Ishikawa (cell line): Measurements from ENCODE around the gene PLEKHN1.

Experiments
- CEBPB ChIP-seq: IDR thresholded peaks from 2 replicates; pipeline ENCODE4 v1.6.1; 2012
- CREB1 ChIP-seq: IDR thresholded peaks from 2 replicates; pipeline ENCODE4 v1.6.1; 2012; ENCODE audit warnings: low read depth
- EGR1 ChIP-seq: IDR thresholded peaks from 2 replicates; pipeline ENCODE4 v1.6.1; 2012
- EP300 ChIP-seq: IDR thresholded peaks from 2 replicates; pipeline ENCODE4 v1.6.1; 2012; ENCODE audit warnings: borderline replicate concordance
- FOXM1 ChIP-seq: IDR thresholded peaks from 2 replicates; pipeline ENCODE4 v1.6.1; 2012; ENCODE audit warnings: low read depth, borderline replicate concordance
- MAX ChIP-seq: IDR thresholded peaks from 2 replicates; pipeline ENCODE4 v1.6.1; 2012
- NFIC ChIP-seq: IDR thresholded peaks from 2 replicates; pipeline ENCODE4 v1.6.1; 2012
- RAD21 ChIP-seq: IDR thresholded peaks from 2 replicates; pipeline ENCODE4 v1.6.1; 2012; ENCODE audit warnings: low read depth
- TAF1 ChIP-seq: IDR thresholded peaks from 2 replicates; pipeline ENCODE4 v1.6.1; 2012; ENCODE audit warnings: low read depth, mild to moderate bottlenecking
- TCF12 ChIP-seq: IDR thresholded peaks from 2 replicates; pipeline ENCODE4 v1.6.1; 2012; ENCODE audit warnings: low read depth
- TEAD4 ChIP-seq: IDR thresholded peaks from 2 replicates; pipeline ENCODE4 v1.6.1; 2012
- USF1 ChIP-seq: IDR thresholded peaks from 2 replicates; pipeline ENCODE4 v1.6.1; 2012
- YY1 ChIP-seq: IDR thresholded peaks from 2 replicates; pipeline ENCODE4 v1.6.1; 2012; ENCODE audit warnings: low read depth
- ZBTB7A ChIP-seq: IDR thresholded peaks from 2 replicates; pipeline ENCODE4 v1.6.1; 2012; ENCODE audit warnings: low read depth
- TF ChIP-seq, protein P1 (sequence below): IDR thresholded peaks from 2 replicates; pipeline ENCODE4 v1.6.1; 2012; ENCODE audit warnings: low read depth, mild to moderate bottlenecking

Gene PLEKHN1

DNA sequence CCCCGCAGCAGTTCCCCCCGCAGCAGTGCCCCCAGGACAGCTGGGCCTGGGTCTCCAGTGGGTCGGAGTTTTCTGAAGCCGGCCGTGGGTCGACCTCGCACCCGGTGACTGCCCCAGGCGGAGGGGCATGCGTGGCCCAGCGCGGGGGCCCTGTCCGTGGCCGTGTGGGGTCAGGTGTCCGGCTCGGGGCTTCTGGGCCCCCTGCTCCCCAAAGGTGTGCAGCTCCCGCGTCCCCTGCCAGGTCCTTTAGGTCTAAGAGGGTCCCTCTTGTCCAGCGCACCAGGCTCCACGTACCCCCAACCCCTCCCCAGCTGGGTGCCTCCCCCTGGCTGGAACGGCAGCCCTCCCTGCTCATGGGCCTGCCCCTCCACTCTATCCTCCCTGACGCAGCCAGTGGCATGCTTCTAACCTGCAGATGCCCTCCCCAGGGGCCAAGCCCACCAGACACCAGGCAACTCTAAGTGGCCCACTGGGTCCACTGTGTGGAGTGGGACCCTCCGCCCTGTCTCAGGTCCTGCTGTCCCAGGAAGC, 39.6 kb downstream of the PLEKHN1 start:
- TF ChIP-seq EGR1 = no peak
- TF ChIP-seq RAD21 = no peak
- TF ChIP-seq MAX = no peak
- TF ChIP-seq CEBPB = no peak
- no peak for TF ChIP-seq USF1
- TF ChIP-seq TCF12 = no peak
- TF ChIP-seq FOXM1 = no peak
- TF ChIP-seq, protein P1, sequence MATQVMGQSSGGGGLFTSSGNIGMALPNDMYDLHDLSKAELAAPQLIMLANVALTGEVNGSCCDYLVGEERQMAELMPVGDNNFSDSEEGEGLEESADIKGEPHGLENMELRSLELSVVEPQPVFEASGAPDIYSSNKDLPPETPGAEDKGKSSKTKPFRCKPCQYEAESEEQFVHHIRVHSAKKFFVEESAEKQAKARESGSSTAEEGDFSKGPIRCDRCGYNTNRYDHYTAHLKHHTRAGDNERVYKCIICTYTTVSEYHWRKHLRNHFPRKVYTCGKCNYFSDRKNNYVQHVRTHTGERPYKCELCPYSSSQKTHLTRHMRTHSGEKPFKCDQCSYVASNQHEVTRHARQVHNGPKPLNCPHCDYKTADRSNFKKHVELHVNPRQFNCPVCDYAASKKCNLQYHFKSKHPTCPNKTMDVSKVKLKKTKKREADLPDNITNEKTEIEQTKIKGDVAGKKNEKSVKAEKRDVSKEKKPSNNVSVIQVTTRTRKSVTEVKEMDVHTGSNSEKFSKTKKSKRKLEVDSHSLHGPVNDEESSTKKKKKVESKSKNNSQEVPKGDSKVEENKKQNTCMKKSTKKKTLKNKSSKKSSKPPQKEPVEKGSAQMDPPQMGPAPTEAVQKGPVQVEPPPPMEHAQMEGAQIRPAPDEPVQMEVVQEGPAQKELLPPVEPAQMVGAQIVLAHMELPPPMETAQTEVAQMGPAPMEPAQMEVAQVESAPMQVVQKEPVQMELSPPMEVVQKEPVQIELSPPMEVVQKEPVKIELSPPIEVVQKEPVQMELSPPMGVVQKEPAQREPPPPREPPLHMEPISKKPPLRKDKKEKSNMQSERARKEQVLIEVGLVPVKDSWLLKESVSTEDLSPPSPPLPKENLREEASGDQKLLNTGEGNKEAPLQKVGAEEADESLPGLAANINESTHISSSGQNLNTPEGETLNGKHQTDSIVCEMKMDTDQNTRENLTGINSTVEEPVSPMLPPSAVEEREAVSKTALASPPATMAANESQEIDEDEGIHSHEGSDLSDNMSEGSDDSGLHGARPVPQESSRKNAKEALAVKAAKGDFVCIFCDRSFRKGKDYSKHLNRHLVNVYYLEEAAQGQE = no peak
- no peak for TF ChIP-seq YY1
- TF ChIP-seq CREB1 = no peak
- no peak for TF ChIP-seq EP300
- TF ChIP-seq TAF1 = no peak
- no peak for TF ChIP-seq NFIC

GRCh38 chr1:1006305-1007159, 40.2 kb downstream of the PLEKHN1 start:
- TF ChIP-seq ZBTB7A (no peak), CEBPB (no peak), TCF12 (no peak), EGR1 (no peak), CREB1 (no peak), NFIC (no peak), TEAD4 (no peak), TAF1 (no peak), MAX (no peak), EP300 (no peak), YY1 (no peak), USF1 (no peak), FOXM1 (no peak), RAD21 (no peak)
- TF ChIP-seq, protein P1 = no peak

DNA sequence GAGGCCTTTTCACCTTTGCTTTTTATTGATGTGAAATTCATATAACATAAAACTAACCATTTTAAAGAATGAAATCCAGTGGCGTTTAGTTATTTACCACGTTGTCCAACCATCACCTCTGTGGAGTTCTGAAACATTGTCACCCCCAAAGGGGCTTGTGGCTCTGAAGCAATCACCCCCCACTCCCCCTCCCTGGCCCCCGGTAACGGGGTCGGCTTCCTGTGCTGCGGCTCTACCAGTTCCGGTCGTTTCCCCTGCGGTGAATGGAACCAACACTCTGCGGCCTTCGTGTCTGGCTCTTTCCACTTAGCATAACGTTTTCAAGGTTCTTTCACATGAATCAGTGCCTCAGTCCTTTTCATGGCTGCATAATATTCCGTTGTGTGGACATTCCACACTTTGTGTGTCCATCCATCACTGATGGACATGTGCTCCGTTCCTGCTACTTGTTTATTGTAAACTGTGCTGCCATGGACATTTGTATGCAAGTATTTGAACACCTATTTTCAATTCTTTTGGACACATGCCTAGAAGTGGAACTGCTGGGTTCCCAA, 45.2 kb downstream of the PLEKHN1 start:
- TF ChIP-seq USF1 (no peak), TAF1 (no peak), NFIC (no peak), RAD21 (no peak), EP300 (no peak), YY1 (no peak), CEBPB (no peak), CREB1 (no peak), TEAD4 (no peak), EGR1 (no peak), FOXM1 (no peak), TCF12 (no peak), ZBTB7A (no peak)
- TF ChIP-seq, protein P1 = no peak
